Measurements from ENCODE around the gene SLC38A10. TPM values are rescaled to one million over a fixed set of nuclear protein-coding genes. Genes with fewer than 3 reads are reported as not detected.

The SLC38A10 gene
- total RNA-seq, result 77.4 and 88.4 TPM in 2 replicates

GRCh38 chr17:81295031-81295675 lies at the start of gene SLC38A10:
Gene SLC38A10, minus strand, starts transcription at chr17:81295307. Its CDS starts 386 bp downstream, at chr17:81294921.

DNA sequence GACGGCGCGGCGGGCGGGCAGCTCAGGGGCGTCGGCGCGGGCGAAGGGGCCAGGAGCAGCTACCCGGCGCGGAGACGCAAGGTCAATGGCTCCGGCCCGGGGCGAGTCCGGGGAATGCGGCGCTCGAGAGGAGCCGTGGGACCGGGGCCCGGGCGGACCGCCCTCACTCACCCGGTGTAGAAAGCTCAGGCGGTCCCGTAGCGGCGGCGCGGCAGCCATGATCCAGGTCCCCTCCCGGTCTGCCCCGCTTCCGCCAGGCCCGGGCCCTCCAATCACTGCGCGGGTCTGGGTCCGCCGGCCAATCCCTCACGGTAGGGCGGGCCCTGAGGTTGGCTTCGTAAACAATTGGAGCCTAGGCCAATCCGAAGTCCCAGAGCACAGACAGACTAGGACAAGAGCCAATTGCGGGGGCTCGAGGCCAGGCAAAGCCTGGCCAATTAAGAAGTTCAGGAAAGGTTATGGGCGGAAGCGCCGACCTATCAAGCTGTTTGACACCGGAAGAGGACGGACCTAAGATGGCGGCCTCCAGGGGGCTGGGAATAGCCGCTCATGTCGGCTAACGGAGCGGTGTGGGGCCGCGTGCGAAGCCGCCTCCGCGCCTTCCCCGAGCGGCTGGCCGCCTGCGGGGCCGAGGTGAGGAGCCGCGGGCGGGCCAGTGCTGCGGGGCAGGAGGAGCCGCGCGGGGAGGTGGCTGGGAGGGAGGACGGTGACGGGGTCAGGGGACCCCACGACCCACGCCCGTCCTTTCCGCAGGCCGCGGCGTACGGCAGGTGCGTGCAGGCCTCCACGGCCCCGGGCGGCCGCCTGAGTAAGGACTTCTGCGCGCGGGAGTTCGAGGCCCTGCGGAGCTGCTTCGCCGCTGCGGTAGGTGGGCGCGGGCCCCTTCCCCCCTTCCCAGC lies 56.0 kb downstream of the SLC38A10 start, which contains the start of the genes NDUFAF8 and TEPSIN:
Gene NDUFAF8, plus strand, starts transcription at position 504 of the 899 bp plus-strand sequence. Its CDS starts 46 bp downstream, at position 550.
Gene TEPSIN, minus strand, starts transcription at position 241 of the 899 bp plus-strand sequence. Its CDS starts 22 bp downstream, at position 219.

GRCh38 chr17:81222906-81223761 lies 72.0 kb downstream of the SLC38A10 start, which contains the start of gene CEP131:
Gene CEP131, minus strand, starts transcription at chr17:81222965. Its CDS starts 2,909 bp downstream, at chr17:81220056.

Other genes starting within 250 kb of the SLC38A10 start
- gene PVALEF, start 129.8 kb downstream of the SLC38A10 start, total RNA-seq, result not detected in 2 replicates
- gene AATK, start 129.1 kb downstream of the SLC38A10 start, total RNA-seq, result 0.28 TPM in 2 replicates
- gene CEP131, start 72.3 kb downstream of the SLC38A10 start, total RNA-seq, result 13.8 and 17.2 TPM in 2 replicates
- gene TEPSIN, start 56.3 kb downstream of the SLC38A10 start, total RNA-seq, result 8.1 and 12.7 TPM in 2 replicates
- gene NDUFAF8, start 56.0 kb downstream of the SLC38A10 start, total RNA-seq, result 71.7 and 312 TPM in 2 replicates
- gene BAHCC1, start 100.2 kb upstream of the SLC38A10 start, total RNA-seq, result 6.0 and 7.1 TPM in 2 replicates
- 6,098 and 7,194 TPM in 2 replicates for gene ACTG1, start 217.5 kb upstream of the SLC38A10 start, total RNA-seq
- 0.14 TPM in 1 of 2 replicates, not detected in the other for gene FSCN2, start 233.1 kb upstream of the SLC38A10 start, total RNA-seq